Breast epithelium (tissue), 3 donors: Measurements from ENCODE around the gene PAN3.

Experiments used
- CTCF ChIP-seq, 3 donors: fragments of 450-650 bp; IDR thresholded peaks; one replicate each; pipeline ENCODE4 v1.5.1; 2016 to 2017; ENCODE audit warnings: antibody characterized with exemption in 3 of 3, mild to moderate bottlenecking in 3 of 3, moderate library complexity in 3 of 3
- POLR2A ChIP-seq: fragments of 450-650 bp; IDR thresholded peaks from one replicate; pipeline ENCODE4 v1.6.1; 2016; ENCODE audit warnings: antibody characterized with exemption, mild to moderate bottlenecking, moderate library complexity
- POLR2AphosphoS5 ChIP-seq, 3 donors: sonication (generic); formaldehyde crosslinking; IDR thresholded peaks; one replicate each; pipeline ENCODE4 v1.6.1; 2017; ENCODE audit warnings: antibody characterized with exemption in 3 of 3

DNA sequence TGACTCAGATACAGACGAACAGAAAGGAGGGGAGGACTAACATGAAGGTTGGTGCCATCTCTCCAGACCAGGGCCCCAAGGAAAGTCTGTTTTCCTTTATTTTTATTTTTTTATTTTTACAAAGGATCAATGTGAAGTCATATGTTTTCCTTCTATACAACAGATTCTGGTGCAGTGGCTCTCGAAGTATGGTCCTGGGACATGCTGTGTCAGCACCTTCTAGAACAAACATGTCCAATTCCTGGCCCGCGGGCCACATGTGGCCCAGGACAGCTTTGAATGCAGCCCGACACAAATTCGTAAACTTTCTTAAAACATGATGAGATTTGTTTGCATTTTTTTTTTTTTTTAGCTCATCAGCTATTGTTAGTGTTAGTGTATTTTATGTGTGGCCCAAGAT is 181.9 kb downstream of the PAN3 start:
- TF ChIP-seq POLR2A (no peak), POLR2AphosphoS5 (IDR thresholded peaks at IDR 0.05) (no peak), CTCF (IDR thresholded peaks at IDR 0.05) (no peak)
